GM12801 (cell line): ENCODE data around the gene COL25A1.

Source experiments
- CTCF ChIP-seq: IDR thresholded peaks from one replicate; pipeline ENCODE4 v1.5.1; 2011; ENCODE audit warnings: control low read depth; ENCODE audit not compliant: insufficient read length; ENCODE audit errors: extremely low read depth

Gene COL25A1

GRCh38 chr4:109127866-109128265 lies 174.6 kb downstream of the COL25A1 start:
- no peak for TF ChIP-seq CTCF

GRCh38 chr4:109126856-109127255 lies 175.6 kb downstream of the COL25A1 start:
- TF ChIP-seq CTCF, result no peak

DNA sequence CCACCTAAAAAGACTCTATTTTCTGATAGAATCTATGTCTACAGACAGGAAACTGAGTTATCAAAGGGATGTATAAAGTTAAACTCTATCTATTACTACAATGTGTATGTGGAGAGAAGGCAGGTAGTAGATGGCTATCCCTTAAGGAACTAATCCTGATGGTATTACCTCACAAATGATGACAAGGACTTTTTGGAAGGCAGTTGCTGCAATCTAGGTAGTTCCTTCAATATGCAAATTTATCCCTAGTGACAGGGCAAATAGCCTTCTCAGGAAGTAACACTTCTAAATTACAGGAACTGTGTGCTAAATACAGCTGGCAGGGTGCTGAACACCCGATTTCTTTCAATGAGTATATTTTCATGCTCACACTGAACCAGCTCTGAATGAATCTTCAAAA lies 177.4 kb downstream of the COL25A1 start:
- no peak for TF ChIP-seq CTCF

- no peak for TF ChIP-seq CTCF
Measured at GRCh38 chr4:109123951-109124350, 178.5 kb downstream of the COL25A1 start.

GRCh38 chr4:109121561-109121960 lies 180.9 kb downstream of the COL25A1 start:
- no peak for TF ChIP-seq CTCF

DNA sequence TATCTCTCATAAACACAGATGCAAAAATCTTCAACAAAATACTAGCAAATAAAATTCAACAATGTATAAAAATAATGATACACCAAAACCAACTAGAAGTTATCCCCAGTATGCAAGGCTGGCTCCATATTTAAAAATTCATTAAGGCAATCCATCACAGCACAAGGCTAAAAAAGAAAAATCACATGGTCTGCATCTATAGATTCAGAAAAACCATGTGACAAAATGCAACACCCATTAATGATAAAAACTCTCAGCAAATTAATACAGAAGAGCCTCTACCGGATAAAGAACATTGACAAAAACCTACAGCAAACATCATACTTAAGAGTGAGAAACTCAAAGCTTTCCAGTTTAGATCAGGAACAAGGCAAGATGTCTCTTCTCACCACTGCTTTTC lies 182.6 kb downstream of the COL25A1 start:
- no peak for TF ChIP-seq CTCF

- no peak for TF ChIP-seq CTCF
Measured at GRCh38 chr4:109118635-109119034, 183.8 kb downstream of the COL25A1 start.

- no peak for TF ChIP-seq CTCF
Measured at GRCh38 chr4:109114501-109114900, 188.0 kb downstream of the COL25A1 start.
